ENCODE results near the gene RPUSD1. TPM values are rescaled to one million over a fixed set of nuclear protein-coding genes. Genes with fewer than 3 reads are reported as not detected.
"Not testable (repeated sequence)": the region's sequence is repeated elsewhere in the genome, so short reads cannot be mapped to it uniquely, and the experiment has no call there.

The RPUSD1 gene
- total RNA-seq, 1 experiment from 2014 or later, result 48.6 TPM

DNA sequence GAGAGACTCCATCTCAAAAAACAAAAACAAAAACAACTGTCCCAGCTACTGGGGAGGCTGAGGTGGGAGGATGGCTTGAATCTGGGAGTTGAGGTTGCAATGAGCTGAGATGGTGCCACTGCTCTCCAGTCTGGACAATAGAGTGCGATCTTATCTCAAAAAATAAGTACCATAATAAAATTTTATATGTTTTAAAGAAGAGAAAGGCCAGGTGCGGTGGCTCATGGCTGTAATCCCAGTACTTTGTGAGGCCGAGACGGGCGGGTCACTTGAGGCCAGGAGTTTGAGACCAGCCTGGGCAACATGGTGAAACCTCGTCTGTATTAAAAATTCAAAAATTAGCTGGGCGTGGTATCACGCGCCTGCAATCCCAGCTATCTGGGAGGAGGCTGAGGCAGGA is 11.4 kb downstream of the RPUSD1 start:
- Histone ChIP-seq H3K4me1 (ENCODE audit: insufficient read depth, low read length) (no peaks in the 10 kb centered on the region), H4K8ac (replicated peaks; ENCODE audit: insufficient read length, low read depth, low read length) (no peak overlapping the region), H3K27me3 (ENCODE audit: insufficient read depth, low read length) (no peaks in the 10 kb centered on the region; the same call in 1 of the 2 replicates), H3K23me2 (ENCODE audit: insufficient read length, low read depth, low read length, poor library complexity, severe bottlenecking) (no peaks in the 10 kb centered on the region), H2BK15ac (ENCODE audit: low read depth, low read length) (no peak overlapping the region), H2BK20ac (ENCODE audit: low read depth, low read length, poor library complexity, severe bottlenecking) (no peak overlapping the region), H3T11ph (ENCODE audit: low read length) (no peak overlapping the region), H3K18ac (ENCODE audit: insufficient read length, low read depth, low read length) (no peak overlapping the region), H2BK5ac (ENCODE audit: insufficient read length, low read length) (no peak overlapping the region), H3K9me3 (ENCODE audit: control insufficient read depth, low read depth, low read length) (no peaks in the 10 kb centered on the region), H3K4ac (ENCODE audit: low read depth, low read length) (no peak overlapping the region), H4K20me1 (ENCODE audit: control insufficient read depth, insufficient read depth, insufficient read length) (peaks cover 3% of the 10 kb centered on the region), H3K79me1 (ENCODE audit: insufficient read depth, low read depth, low read length, poor library complexity, severe bottlenecking) (no peaks in the 10 kb centered on the region), H3K27ac (ENCODE audit: insufficient read length, low read depth, low read length) (no peak overlapping the region), H4K5ac (ENCODE audit: insufficient read length, low read depth, low read length) (no peak overlapping the region), H3K23ac (ENCODE audit: insufficient read length, low read depth, low read length) (no peak overlapping the region), H2AK5ac (ENCODE audit: insufficient read length, low read length) (no peak overlapping the region), H2BK12ac (ENCODE audit: insufficient read length, low read depth, low read length) (no peak overlapping the region), H3K56ac (ENCODE audit: insufficient read length, low read depth, low read length) (no peak overlapping the region), H3K79me2 (ENCODE audit: insufficient read depth, low read length) (no peaks in the 10 kb centered on the region), H4K91ac (ENCODE audit: insufficient read length, low read depth, low read length) (no peak overlapping the region), H3K14ac (ENCODE audit: insufficient read depth, low read length) (no peak overlapping the region), H3K9ac (ENCODE audit: extremely low read depth, insufficient read length, low read length) (no peak overlapping the region), H2AFZ (ENCODE audit: low read length) (no peak overlapping the region), H2BK120ac (ENCODE audit: low read depth, low read length, poor library complexity, severe bottlenecking) (no peak overlapping the region), H3K4me2 (ENCODE audit: insufficient read depth, insufficient read length, low read length) (no peak overlapping the region)
- DNase-seq, result no peak
- Mint-ChIP-seq H3K27ac (no peak overlapping the region; a peak in 1 of 7 replicates), H3K36me3 (ENCODE audit: insufficient read depth in 1 of 3, low read depth in 3 of 3) (no peaks in the 10 kb centered on the region), H3K27me3 (ENCODE audit: low read depth) (peaks cover 29% of the 10 kb centered on the region), H3K9me3 (no peaks in the 10 kb centered on the region), H3K4me1 (no peaks in the 10 kb centered on the region), H3K4me3 (no peak overlapping the region)
- WGBS (ENCODE audit: extremely low coverage, insufficient read length, low lambda C conversion rate), result no CpG with 5 or more reads among the region's 9 CpGs
- TF ChIP-seq, protein P1, sequence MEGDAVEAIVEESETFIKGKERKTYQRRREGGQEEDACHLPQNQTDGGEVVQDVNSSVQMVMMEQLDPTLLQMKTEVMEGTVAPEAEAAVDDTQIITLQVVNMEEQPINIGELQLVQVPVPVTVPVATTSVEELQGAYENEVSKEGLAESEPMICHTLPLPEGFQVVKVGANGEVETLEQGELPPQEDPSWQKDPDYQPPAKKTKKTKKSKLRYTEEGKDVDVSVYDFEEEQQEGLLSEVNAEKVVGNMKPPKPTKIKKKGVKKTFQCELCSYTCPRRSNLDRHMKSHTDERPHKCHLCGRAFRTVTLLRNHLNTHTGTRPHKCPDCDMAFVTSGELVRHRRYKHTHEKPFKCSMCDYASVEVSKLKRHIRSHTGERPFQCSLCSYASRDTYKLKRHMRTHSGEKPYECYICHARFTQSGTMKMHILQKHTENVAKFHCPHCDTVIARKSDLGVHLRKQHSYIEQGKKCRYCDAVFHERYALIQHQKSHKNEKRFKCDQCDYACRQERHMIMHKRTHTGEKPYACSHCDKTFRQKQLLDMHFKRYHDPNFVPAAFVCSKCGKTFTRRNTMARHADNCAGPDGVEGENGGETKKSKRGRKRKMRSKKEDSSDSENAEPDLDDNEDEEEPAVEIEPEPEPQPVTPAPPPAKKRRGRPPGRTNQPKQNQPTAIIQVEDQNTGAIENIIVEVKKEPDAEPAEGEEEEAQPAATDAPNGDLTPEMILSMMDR (conservative IDR thresholded peaks at IDR 0.05), result no peak

DNA sequence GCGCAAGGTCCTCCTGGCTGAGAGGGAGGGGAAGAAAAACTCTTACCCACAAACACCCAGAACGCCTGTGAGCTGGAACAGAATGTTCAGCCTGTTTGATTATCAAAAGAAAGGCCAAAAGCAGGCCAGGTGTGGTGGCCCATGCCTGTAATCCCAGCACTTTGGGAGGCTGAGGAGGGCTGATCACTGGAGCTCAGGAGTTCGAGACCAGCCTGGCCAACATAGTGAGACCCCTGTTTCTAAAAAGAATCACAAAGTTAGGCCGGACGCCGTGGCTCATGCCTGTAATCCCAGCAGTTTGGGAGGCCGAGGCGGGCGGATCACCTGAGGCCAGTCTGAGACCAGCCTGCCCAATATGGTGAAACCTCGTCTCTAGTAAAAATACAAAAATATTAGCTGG is 11.9 kb downstream of the RPUSD1 start:
- not testable (repeated sequence) for H3K27ac ChIP-seq (ENCODE audit: insufficient read length, low read depth, low read length); H3K36me3 Mint-ChIP-seq (ENCODE audit: insufficient read depth in 1 of 3, low read depth in 3 of 3); H3K9me3 Mint-ChIP-seq; H3K79me1 ChIP-seq (ENCODE audit: insufficient read depth, low read depth, low read length, poor library complexity, severe bottlenecking); H4K8ac ChIP-seq (replicated peaks; ENCODE audit: insufficient read length, low read depth, low read length); DNase-seq; H2BK5ac ChIP-seq (ENCODE audit: insufficient read length, low read length); H3K4ac ChIP-seq (ENCODE audit: low read depth, low read length); H2BK20ac ChIP-seq (ENCODE audit: low read depth, low read length, poor library complexity, severe bottlenecking); H4K20me1 ChIP-seq (ENCODE audit: control insufficient read depth, insufficient read depth, insufficient read length); H4K5ac ChIP-seq (ENCODE audit: insufficient read length, low read depth, low read length); H3K56ac ChIP-seq (ENCODE audit: insufficient read length, low read depth, low read length); H3K9ac ChIP-seq (ENCODE audit: extremely low read depth, insufficient read length, low read length); H3K23ac ChIP-seq (ENCODE audit: insufficient read length, low read depth, low read length); H2AFZ ChIP-seq (ENCODE audit: low read length); H2BK12ac ChIP-seq (ENCODE audit: insufficient read length, low read depth, low read length); H3K14ac ChIP-seq (ENCODE audit: insufficient read depth, low read length); H3K23me2 ChIP-seq (ENCODE audit: insufficient read length, low read depth, low read length, poor library complexity, severe bottlenecking); H3K4me1 Mint-ChIP-seq; H2BK120ac ChIP-seq (ENCODE audit: low read depth, low read length, poor library complexity, severe bottlenecking); H3K4me2 ChIP-seq (ENCODE audit: insufficient read depth, insufficient read length, low read length); H3K4me3 Mint-ChIP-seq; H4K91ac ChIP-seq (ENCODE audit: insufficient read length, low read depth, low read length); H2BK15ac ChIP-seq (ENCODE audit: low read depth, low read length); H3K18ac ChIP-seq (ENCODE audit: insufficient read length, low read depth, low read length); H3K27me3 ChIP-seq (ENCODE audit: insufficient read depth, low read length); H3K79me2 ChIP-seq (ENCODE audit: insufficient read depth, low read length); H3K4me1 ChIP-seq (ENCODE audit: insufficient read depth, low read length); H3T11ph ChIP-seq (ENCODE audit: low read length); H2AK5ac ChIP-seq (ENCODE audit: insufficient read length, low read length); H3K9me3 ChIP-seq (ENCODE audit: control insufficient read depth, low read depth, low read length); H3K27ac Mint-ChIP-seq
- peaks cover 28% of the 10 kb centered on the region for H3K27me3 Mint-ChIP-seq (ENCODE audit: low read depth)
- no CpG with 5 or more reads among the region's 10 CpGs for WGBS (ENCODE audit: extremely low coverage, insufficient read length, low lambda C conversion rate)

Measured in H9 (cell line).